GM12875 (cell line): Measurements from ENCODE around the gene HOXD8.

Experiments used
- H3K4me3 ChIP-seq: one replicate; pipeline ENCODE4 v1.5.1; 2011; ENCODE audit warnings: low read depth, low read length, control low read depth
- CTCF ChIP-seq: IDR thresholded peaks from 2 replicates; pipeline ENCODE4 v1.5.1; 2011; ENCODE audit warnings: low read depth, mild to moderate bottlenecking, control low read depth, inconsistent platforms, low read length, moderate library complexity, borderline replicate concordance; ENCODE audit not compliant: insufficient read depth

The HOXD8 gene

GRCh38 chr2:176096986-176097819 lies 32.3 kb upstream of the HOXD8 start:
- peak; percentile 93 for TF ChIP-seq CTCF
- peak overlapping the region; percentile 50 for H3K4me3 ChIP-seq

DNA sequence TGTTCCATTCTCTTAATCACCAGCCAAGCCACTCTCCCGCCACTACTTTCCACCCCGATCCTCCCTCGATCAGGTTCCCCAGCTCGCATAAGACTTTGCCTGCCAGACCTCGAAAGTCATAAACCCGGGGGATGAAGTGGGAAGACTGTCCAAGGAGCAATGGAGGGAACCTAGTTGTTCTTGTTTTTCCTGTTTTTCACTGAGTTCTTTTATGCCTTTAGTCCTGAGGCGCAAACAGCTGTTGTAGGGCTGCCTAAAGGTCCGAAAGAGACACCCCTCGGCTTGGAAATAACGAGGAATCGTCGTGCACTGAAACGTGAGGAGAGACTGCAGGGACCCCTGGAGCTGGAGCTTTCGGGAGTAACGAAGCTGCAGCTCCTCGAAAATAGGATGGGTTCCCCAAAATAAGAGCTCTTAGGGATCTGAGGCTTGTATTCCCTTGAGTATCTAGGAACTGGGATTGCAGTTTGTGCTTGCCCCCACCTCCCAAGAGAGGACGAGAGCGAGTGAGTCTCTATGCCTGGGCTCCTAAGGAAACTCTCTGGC lies 31.6 kb upstream of the HOXD8 start:
- no peak overlapping the region for H3K4me3 ChIP-seq
- no peak for TF ChIP-seq CTCF

DNA sequence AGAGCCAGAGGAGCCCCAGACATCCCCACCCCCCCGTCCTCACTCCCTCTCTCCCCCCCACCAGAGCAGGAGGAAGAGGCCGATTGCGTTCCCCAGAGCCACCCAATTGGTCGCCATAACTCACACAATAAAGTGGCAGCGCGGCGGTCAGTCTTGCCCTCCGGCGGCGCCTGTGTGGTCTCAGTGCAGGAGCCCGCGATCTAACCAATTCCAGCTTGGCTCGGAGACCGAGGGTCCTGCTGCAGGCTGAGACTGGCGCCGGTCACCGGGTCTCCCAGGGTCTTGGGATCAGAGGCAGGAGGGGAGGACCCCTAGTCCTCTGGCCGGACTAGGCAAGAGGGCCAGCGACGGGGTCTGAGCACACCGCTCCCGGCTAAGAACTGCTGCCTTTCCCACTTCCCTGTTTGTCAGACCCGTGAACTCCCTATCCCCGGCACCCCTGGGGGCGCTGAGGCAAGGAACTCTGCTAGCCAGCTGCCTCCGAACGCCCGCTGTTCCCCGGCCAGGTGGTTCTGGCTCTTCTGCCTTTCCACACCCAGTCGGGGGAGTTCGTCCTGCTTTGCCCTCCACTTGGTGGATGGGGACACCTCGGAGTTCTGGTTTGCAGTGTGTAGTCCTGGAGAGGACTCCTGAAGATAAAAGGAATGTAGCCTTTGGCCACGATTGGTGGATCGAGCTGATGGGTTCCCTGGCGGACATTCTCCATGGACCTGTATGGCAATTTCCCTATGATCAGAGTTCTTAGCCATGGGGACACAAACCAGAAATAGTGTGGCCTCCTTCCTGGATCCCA lies 30.9 kb upstream of the HOXD8 start:
- no peak for TF ChIP-seq CTCF
- no peak overlapping the region for H3K4me3 ChIP-seq

GRCh38 chr2:176099159-176099727 lies 30.3 kb upstream of the HOXD8 start:
- H3K4me3 ChIP-seq: no peak overlapping the region
- no peak for TF ChIP-seq CTCF

GRCh38 chr2:176099728-176100546 lies 29.6 kb upstream of the HOXD8 start, which contains the start of gene HOXD12:
Gene HOXD12 (plus strand): TSS chr2:176099795. CDS start chr2:176099802, 7 bp downstream.
- no peak for TF ChIP-seq CTCF
- H3K4me3 ChIP-seq: no peak within 1 kb of the TSS

DNA sequence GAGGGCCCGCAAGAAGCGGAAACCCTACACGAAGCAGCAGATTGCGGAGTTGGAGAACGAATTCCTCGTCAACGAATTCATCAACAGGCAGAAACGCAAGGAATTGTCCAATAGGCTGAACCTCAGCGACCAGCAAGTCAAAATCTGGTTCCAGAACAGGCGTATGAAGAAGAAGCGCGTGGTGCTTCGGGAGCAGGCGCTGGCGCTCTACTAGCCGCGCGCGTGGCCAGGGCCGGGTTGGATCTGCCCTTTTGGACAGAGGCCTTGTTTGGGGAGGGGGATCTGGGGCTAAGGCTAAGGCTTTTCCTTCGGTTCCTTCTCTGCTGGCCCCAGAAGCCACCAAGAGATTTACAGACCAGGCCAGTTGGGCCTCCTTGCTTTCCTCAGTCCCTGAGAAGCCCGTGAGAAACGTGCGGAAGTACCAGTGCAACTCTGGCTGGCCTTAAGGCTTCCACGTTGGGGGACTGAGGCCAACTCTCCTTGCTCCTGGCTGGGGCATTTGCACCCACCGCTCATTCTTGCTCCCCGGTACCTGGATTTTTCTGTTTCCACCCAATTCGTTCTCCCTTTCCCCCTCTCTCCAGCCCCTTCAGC lies 28.9 kb upstream of the HOXD8 start:
- TF ChIP-seq CTCF: no peak
- no peak overlapping the region for H3K4me3 ChIP-seq
